ENCODE data around the gene SHH. TPM values are rescaled to one million over a fixed set of nuclear protein-coding genes. Genes with fewer than 3 reads are reported as not detected.

SHH gene
- polyA plus RNA-seq, 1 donor from 2014 or later = 1.5 TPM

GRCh38 chr7:155816996-155817395 lies 4.7 kb upstream of the SHH start:
- Histone ChIP-seq H3K9me3 (ENCODE audit: low read length) (no peaks in the 10 kb centered on the region), H3K27me3 (ENCODE audit: insufficient read depth, low read depth, low read length) (peaks cover 37% of the 10 kb centered on the region), H3K4me3 (ENCODE audit: low read length) (no peak overlapping the region), H2AFZ (ENCODE audit: low read depth, low read length) (no peak overlapping the region), H3K79me2 (replicated peaks; ENCODE audit: insufficient read depth, low read length) (no peaks in the 10 kb centered on the region), H3K4me2 (ENCODE audit: low read length) (no peak overlapping the region), H3F3A (ENCODE audit: insufficient read depth, low read length, poor library complexity, severe bottlenecking) (no peaks in the 10 kb centered on the region), H4K20me1 (ENCODE audit: insufficient read depth) (no peaks in the 10 kb centered on the region), H3K27ac (ENCODE audit: low read length) (no peak overlapping the region), H3K36me3 (ENCODE audit: insufficient read depth, low read length) (no peaks in the 10 kb centered on the region), H3K9me2 (ENCODE audit: insufficient read depth, low read length) (no peaks in the 10 kb centered on the region), H3K9ac (ENCODE audit: low read length) (no peak overlapping the region)
- TF ChIP-seq REST (IDR thresholded peaks at IDR 0.05; ENCODE audit: borderline replicate concordance) (no peak), TAF1 (IDR thresholded peaks at IDR 0.05; ENCODE audit: low read depth) (no peak), EZH2 (IDR thresholded peaks at IDR 0.05; ENCODE audit: borderline replicate concordance, insufficient read depth, low read length, poor library complexity, severe bottlenecking) (no peak), POLR2AphosphoS5 (IDR thresholded peaks at IDR 0.05) (no peak), EP300 (conservative IDR thresholded peaks at IDR 0.05; ENCODE audit: poor library complexity, severe bottlenecking) (no peak), CTCF (IDR thresholded peaks at IDR 0.05; ENCODE audit: poor library complexity, severe bottlenecking) (no peak), SMC3 (conservative IDR thresholded peaks at IDR 0.05; ENCODE audit: poor library complexity) (no peak), RAD21 (conservative IDR thresholded peaks at IDR 0.05) (no peak), MXI1 (conservative IDR thresholded peaks at IDR 0.05; ENCODE audit: poor library complexity, severe bottlenecking) (no peak)

- H3K4me2 ChIP-seq (ENCODE audit: low read length) = no peak overlapping the region
- peaks cover 46% of the 10 kb centered on the region for H3K27me3 ChIP-seq (ENCODE audit: insufficient read depth, low read depth, low read length)
- no peaks in the 10 kb centered on the region for H3K79me2 ChIP-seq (replicated peaks; ENCODE audit: insufficient read depth, low read length)
- H2AFZ ChIP-seq (ENCODE audit: low read depth, low read length) = no peak overlapping the region
- no peaks in the 10 kb centered on the region for H3K9me3 ChIP-seq (ENCODE audit: low read length)
- no peak overlapping the region for H3K27ac ChIP-seq (ENCODE audit: low read length)
- H3K4me3 ChIP-seq (ENCODE audit: low read length) = no peak overlapping the region
- H4K20me1 ChIP-seq (ENCODE audit: insufficient read depth) = no peaks in the 10 kb centered on the region
- TF ChIP-seq MXI1 (conservative IDR thresholded peaks at IDR 0.05; ENCODE audit: poor library complexity, severe bottlenecking) (no peak), TAF1 (IDR thresholded peaks at IDR 0.05; ENCODE audit: low read depth) (no peak), EZH2 (IDR thresholded peaks at IDR 0.05; ENCODE audit: borderline replicate concordance, insufficient read depth, low read length, poor library complexity, severe bottlenecking) (no peak), EP300 (conservative IDR thresholded peaks at IDR 0.05; ENCODE audit: poor library complexity, severe bottlenecking) (no peak)
- no peaks in the 10 kb centered on the region for H3F3A ChIP-seq (ENCODE audit: insufficient read depth, low read length, poor library complexity, severe bottlenecking)
- no peak overlapping the region for H3K9ac ChIP-seq (ENCODE audit: low read length)
- H3K36me3 ChIP-seq (ENCODE audit: insufficient read depth, low read length) = no peaks in the 10 kb centered on the region
- no peaks in the 10 kb centered on the region for H3K9me2 ChIP-seq (ENCODE audit: insufficient read depth, low read length)
These were observed 3.9 kb upstream of the SHH start for GRCh38 chr7:155816192-155816508.
